Right renal pelvis (tissue), 4 donors: Measurements from ENCODE around the gene AIF1L. TPM values are rescaled to one million over a fixed set of nuclear protein-coding genes. Genes with fewer than 3 reads are reported as not detected.

Experiments used
- DNase-seq, 4 donors: peaks; one replicate each; pipeline ENCODE4 v3.0.0-alpha.2; 2013; ENCODE audit warnings: low read depth in 4 of 4, low spot score in 3 of 4, missing footprints in 1 of 4
- polyA plus RNA-seq, 4 donors: library from polyadenylated mRNA; unstranded; fragments of 120-200 nt; gene quantifications; one replicate each; pipeline ENCODE4 v1.2.1, GENCODE V29; 2013; ENCODE audit not compliant: insufficient read length in 4 of 4

Gene AIF1L
- 100 to 1,000 TPM; 374 to 426 (median 388) TPM for polyA plus RNA-seq

DNA sequence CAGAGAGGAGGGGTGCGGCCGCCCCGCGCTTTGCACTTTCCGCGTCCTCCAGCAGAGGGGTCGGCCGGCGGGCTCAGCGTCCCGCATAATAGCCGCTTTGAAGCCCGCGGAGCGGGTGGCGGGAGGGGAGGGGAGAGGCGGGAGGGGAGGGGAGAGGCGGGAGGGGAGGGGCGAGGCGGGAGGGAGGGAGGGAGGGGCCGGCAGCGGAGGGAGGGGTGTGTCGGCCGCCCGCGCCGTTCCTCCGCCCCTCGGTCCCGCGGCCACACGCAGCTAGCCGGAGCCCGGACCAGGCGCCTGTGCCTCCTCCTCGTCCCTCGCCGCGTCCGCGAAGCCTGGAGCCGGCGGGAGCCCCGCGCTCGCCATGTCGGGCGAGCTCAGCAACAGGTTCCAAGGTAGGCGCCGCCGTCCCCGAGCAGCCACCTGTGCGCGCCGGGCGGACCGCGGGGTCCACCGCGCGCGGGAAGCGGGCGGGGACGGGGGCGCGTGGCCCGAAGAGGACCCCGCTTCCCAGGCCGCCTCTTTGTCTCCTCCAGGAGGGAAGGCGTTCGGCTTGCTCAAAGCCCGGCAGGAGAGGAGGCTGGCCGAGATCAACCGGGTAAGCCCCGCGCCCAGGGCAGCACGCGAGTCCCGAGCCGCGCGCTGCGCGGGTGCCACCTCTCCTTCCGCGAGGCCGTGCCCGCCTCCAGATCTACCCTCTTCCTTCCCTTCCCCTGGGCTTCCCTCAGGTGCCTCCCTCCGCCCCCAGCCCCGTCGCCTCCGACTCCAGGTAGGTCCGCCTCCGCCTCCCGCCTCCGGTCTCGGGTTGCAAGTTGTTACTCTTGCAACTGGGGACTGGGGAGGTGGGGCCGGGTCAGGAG lies at the start of gene AIF1L:
Gene AIF1L, plus strand, starts transcription at position 263 of the 857 bp plus-strand sequence. Its CDS starts 99 bp downstream, at position 362.
- DNase-seq, result peak in 3 of 4 donors; percentile 56 to 60 (median 57)

DNA sequence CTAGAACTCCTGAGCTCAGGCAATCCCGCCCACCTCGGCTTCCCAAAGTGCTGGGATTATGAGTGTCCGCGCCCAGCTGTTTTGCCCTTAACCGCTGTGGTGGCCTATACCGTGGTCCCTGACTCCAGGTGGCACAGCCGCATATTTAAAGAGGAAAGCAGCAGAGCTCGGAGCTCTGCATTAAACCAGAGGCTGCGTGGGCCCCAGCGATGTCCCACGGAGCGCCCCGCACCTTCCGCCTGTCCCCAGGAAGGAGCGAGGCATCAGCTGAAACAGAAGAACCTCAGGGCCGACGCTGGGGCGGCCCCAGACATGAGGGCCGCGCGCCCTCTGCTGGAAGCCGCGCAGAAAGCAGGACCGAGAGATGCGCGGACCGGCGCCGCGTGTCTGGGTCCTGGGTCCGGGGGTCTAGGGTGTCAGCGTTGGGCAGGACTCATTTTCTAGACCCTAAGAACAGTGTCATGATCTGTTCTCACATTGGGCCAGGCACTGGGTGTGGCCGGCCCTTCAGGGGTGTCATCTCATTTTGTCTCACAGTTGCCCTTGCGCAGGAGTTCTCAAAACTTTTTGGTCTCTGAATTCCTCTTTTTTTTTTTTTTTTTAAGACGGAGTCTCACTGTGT lies 49.6 kb upstream of the AIF1L start:
- DNase-seq, result peak in 3 of 4 donors; percentile 52 to 65 (median 60)

DNA sequence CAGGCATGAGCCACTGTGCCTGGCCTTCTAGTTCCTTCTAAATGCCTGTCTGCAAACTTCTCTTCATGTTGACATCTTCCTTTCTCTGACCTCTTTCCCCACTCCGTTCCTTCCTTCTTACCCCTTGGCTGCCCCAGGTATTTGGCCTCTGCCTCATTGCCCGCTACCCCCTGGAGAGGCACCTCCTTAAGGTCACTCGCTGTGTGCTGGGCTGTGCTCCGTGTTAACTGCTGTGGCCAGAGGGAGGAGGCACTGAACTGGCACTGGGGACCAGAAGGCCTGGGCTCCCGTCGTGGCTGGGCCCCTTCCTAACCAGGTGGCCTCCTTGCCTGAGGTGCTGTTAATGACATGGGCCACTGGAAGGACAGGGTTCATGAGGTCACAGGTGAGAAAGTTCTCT lies 48.0 kb upstream of the AIF1L start:
- DNase-seq, result no peak

DNA sequence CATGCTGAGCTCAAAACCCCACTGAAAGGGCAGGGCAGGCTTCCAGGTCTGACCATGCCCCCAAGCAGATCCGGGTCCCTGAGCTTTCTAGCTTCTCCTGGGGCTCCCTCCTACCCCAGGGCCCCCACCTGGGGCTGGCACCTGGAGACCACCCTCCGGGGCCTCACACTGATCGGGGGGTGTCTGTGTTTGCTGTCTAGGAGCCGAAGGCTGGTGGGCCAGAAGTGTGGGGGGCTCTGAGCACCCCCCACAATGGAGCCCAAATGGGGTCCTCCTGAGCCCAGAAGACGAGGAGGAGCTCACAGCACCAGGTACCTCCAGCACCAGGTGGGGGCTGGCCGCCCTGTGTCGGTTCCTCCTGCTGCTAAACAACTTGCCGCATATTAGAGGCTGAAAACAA lies 47.5 kb upstream of the AIF1L start:
- DNase-seq, result no peak

DNA sequence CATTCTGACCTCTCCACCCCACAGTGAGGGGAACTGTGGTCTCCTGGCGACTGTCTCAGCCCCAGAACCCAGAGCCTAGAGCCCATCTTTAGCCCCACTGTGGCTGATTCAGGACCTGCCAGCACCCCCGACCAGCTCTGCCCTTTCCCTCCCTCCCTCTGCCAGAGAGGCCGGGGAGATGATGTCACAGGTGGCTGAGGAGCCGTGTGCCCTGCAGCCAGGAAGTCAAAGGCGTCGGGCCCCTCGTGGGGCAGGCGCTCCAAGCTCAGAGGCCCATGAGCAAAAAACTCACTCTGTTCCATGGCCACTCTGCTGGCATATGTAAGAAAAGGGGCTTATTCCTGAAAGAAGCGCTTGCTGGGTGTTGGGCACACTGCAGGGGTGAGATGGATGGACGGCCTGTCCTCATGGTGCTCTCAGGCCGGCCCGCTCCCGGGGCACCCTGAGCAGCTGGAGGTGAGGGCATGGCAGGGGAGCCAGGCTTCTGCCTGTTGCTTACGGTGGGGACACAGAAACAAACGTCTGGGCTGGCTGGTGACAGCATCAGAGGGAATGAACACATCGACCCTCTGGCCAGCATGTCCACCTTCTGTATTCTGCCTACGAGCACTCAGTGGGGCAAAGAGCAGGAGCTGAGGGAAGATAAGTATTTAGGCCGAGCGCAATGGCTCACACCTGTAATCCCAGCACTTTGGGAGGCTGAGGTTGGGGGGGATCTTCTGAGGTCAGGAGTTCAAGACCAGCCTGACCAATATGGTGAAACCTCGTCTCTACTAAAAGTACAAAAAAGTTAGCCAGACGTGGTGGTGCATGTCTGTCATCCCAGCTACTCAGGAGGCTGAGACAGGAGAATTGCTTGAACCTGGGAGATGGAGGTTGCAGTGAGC lies 46.3 kb upstream of the AIF1L start:
- DNase-seq, result no peak

DNA sequence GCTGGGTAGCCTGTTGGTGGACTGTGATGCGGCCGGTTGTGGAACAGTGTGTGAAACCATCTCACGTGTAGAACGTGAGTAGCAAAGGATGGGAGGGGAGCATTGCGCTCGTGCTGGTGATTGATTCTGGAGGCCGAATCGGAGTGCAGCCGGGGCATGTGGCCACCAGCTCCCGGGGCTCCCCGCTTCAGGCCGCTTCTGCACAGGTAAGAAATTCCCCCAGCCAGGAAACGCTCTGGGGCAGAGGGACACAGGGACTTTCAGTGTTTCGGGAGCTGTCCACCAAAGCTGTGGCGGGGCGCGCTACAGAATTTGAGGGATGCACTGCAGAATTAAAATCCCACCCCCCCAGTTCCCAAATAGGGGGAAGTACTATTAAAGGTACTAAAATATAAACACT lies 45.5 kb upstream of the AIF1L start:
- DNase-seq, result no peak

DNA sequence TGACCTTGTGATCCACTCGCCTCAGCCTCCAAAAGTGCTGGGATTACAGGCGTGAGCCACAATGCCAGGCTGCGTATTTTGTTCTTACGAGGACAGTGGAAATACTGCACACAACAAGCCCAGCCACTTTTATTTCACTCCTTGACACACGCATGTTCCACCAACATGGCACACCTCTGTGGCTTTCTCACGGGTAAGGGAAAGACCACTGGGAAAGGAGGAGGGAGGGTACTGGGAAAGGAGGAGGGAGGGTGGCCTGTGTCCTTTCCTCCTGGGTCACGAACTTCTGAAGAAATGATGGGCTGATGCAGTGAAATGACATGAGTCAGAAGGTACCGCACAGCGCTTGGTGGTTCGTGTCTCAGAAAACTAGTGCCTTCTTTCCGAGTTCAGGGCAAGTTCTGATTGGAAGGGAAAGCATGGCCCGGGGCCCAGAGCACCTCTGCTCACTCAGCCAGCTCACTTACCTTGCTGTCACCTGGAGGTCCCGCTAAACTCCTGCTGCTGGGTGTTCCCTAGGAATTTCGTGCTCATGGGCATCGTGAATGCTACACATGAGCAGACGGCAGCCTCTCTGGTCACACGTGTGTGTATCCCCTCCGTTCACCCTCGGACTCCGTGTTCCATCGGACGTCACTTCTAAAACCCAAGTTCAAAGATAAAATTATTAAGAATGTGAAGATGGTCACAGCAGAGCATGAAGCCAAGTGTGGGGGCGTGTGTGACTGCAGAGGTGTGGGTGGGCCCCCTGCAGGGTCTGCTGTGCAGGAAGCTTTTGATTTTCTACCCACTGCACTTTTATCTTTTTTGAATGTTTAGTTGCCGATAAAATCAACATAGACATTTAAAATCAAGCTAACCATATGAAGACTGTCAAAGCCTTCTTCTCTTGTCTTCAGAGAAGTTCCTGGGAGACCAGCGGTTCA lies 44.5 kb upstream of the AIF1L start:
- no peak for DNase-seq

DNA sequence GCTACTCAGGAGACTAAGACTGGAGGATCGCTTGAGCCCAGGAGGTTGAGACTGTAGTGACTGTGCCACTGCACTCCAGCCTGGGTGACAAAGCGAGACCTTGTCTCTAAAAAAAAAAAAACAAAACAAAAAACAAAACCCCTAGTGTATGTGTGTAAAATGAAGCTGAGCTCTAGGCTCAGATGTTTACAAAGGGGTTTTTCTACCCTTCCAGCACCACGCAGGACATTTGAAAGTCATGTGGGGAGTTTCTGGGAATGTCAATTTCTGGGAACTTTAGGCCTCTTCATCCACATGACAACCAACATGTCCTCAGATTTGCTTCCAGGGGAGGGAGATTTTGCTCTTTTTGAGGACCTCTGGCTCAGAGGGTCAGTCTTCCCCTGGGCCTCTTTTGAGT lies 42.4 kb upstream of the AIF1L start:
- DNase-seq, result no peak

DNA sequence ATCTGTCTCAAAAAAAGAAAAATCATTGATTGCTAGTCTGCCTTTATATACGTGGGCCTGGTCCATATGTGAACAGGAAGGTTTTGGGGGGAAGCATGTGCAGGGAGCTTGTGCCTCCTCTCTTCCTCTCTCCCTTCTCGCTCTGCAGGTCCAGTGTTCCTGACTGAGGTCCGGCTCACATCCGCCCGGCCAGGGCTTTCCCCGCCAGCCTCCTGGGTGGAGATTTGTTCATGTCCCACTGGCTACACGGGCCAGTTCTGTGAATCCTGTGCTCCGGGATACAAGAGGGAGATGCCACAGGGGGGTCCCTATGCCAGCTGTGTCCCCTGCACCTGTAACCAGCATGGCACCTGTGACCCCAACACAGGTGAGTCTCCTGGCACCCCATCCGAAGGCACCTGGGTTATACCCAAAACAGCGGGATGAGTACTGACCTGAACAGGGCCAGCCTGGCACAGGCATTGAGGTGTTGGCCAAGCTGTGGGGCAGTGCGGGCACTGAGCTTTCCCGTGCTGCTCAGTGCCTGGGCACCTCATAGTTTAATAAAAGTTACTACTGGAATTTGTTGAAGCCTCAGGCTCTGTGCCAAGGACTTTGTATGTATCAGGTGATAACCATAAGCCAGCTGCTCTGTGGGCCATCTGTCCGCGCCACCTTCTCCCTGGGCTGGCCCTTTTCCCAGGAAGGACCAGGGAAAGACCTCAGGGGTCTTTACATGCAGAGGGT lies 39.4 kb upstream of the AIF1L start:
- DNase-seq, result no peak

DNA sequence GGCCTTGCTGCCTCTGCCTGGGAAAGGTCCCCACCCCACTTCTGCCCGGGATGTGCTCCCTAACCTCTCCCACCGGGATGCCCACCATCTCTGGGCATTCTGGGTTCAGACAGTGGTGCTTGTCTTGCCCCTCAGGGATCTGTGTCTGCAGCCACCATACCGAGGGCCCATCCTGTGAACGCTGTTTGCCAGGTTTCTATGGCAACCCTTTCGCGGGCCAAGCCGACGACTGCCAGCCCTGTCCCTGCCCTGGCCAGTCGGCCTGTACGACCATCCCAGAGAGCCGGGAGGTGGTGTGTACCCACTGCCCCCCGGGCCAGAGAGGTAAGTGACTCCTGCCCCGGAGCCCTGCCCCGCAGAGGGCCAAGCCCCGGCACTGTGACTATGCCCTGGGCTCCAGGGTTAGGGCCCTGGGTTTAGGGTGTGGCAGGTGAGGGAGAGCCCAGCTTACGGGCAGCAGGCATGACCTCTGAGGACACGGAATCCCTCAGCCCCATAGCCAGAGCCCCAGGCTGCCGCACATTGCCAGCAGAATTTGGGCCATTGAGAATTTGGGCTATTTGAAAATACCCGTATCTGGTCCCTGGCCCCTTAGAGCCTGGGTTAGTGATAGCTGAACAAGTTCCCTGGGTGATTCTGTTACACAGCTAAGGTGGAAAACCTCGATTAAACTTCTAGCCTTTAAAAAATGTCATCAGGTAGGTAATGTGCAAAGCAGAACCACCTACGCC lies 35.3 kb upstream of the AIF1L start:
- no peak for DNase-seq

DNA sequence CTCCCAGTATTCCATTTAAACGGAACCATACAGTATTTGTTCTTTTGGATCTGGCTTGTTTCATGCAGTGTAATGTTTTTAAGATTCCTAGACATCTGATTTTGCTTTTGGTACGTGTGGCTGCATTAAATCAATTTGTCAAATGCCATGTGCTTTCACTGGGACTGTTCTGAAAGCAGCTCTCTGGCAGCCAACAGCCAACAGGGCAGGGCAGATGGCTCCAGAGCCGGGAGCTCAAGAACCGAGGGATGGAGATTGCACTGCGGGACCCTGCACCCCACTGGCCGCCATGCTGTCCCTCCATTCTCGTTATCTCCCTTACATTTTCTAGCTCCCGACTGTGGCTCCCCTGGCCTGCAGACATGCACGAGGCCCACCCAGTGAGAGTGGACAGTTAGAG lies 33.4 kb upstream of the AIF1L start:
- DNase-seq, result no peak

DNA sequence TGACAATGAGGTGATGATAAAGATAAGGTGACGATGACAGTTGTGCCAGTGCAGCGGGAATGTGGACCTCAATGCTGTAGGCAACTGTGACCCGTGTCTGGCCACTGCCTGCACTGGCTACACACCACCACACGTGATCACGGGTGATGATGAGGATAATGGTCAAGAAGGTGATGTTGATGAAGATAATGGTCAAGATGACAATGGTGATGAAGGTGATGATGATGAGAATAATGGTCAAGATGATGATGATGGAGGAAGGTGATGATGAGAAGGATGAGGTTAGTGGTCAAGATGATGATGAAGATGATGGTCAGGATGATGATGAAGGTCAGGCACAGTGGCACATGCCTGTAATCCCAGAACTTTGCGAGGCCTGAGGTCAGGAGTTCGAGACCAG lies 30.7 kb upstream of the AIF1L start:
- DNase-seq, result no peak

DNA sequence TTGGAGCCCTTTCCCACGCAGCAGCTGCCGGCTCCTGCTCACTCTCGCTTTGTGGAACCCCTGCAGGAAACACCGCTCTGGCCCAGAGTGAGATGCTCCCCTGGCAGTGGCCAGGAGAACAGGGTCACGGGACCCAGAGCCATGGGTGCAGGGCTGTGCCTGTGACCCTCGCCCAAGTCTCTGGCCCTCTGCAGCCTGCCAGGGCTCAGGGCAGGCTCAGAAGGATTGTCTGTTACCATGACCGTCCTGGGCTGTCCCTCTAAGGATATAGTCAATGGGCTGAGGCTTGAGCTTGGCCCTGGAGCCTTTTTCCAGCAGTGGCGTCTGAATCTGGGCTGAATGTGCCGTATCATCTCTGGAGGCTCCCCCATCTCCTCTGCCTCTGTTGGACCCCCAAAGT lies 28.7 kb upstream of the AIF1L start:
- DNase-seq, result no peak

DNA sequence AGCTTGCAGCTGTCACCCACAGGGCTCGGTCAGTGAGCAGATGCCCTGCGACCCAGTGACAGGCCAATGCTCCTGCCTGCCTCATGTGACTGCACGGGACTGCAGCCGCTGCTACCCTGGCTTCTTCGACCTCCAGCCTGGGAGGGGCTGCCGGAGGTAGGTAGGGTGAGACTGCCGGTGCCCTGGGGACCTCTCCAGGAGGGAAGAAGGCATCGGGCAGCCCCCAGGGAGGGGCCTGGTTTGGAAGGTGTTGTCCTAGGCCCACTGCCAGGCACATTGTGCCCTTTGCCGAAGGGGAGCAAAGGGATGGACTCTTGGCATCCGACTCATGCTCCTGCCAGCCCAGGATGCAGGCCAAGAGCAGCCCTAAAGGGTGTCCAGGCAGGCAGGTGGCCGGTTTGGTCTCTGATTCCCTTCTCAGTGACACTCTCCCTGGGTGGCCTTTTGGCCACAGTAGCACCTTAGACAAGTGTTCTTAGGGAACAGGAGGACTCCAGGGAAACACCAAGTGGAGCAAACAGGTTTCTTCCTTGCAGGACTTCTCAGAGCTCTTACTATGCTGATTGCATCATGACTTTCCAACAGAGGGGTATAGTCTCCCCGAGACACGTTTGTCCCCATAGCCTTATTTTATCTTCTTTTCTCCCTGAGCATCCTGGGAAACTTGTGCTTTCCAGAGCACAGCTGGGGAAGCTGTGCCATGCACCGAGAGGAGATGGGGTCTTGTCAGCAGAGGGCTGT lies 28.1 kb upstream of the AIF1L start:
- DNase-seq, result no peak

DNA sequence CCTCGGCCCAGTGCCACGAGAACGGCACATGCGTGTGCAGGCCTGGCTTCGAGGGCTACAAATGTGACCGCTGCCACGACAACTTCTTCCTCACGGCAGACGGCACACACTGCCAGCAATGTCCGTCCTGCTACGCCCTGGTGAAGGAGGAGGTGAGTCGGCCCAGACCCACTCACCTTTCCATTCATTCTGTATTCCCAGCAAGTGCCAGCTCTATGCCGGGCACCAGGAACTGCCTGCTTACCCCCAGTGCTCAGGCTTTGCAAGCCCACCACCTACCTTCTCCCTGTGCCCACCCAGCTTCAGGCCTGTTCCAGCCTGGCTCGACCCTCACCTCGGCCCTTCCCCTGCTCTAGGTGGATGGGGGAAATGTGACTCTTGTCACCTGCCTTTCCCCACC lies 26.6 kb upstream of the AIF1L start:
- no peak for DNase-seq

DNA sequence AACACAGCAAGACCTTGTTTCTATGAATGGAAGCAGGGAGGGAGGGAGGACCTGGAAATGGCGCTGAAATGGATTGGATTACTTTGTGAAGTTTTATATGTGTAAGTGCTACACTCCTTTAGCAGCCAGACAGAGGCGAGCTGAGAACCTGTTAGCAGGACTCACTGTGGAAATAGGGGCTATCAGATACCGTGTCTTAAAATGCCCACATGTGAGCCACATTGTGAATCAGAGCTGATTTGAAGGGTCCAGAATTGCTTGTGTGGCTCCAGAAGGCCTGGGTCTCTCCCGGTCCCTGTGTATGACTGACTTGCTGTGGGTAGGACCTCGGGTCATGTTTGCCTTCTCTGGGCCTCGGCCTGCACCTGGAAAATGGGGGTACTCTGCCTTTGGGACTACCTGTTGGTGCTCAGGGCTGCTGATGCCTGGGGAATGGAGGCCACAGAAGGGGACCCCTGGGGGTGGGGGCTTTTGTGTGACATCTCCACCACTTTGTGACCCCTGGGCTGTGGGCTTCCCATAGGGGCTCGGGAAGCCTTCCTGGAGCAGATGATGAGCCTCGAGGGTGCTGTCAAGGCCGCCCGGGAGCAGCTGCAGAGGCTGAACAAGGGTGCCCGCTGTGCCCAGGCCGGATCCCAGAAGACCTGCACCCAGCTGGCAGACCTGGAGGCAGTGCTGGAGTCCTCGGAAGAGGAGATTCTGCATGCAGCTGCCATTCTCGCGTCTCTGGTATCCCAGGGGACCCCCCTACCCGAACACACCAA lies 24.0 kb upstream of the AIF1L start:
- DNase-seq, result no peak

DNA sequence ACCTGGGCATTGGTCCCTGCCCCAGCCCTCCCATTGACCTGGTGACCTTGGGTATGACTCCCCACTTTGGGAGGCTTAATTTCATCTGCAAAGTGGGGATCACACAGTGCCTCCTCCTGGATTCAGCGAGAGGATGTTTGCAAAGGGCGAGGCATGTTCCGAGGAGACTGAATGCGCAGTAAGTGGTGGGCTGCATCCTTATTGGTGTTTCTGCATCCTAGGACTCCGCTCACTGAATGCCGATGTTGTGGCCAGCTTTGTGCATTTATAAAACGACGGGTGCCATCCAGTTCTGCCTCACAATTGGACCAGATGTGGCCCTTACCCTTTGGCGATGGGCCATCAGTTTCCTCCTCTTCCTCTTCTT lies 23.5 kb upstream of the AIF1L start:
- DNase-seq, result no peak
